ENCODE results near the gene GFRA4. TPM values are rescaled to one million over a fixed set of nuclear protein-coding genes. Genes with fewer than 3 reads are reported as not detected.

The GFRA4 gene
- not detected in 2 replicates for total RNA-seq

GRCh38 chr20:3663031-3663701 lies at the start of gene GFRA4:
Gene GFRA4, minus strand, starts transcription at chr20:3663399. Its CDS starts 0 bp downstream, at chr20:3663399.

GRCh38 chr20:3712279-3712873 lies 49.2 kb upstream of the GFRA4 start, which contains the start of gene SIGLEC1:
Gene SIGLEC1, minus strand, starts transcription at chr20:3712600. Its CDS starts 5,472 bp downstream, at chr20:3707128.

GRCh38 chr20:3681931-3682781 lies 19.0 kb upstream of the GFRA4 start, which contains the start of gene ADAM33:
Gene ADAM33, minus strand, starts transcription at chr20:3682010. Its CDS starts 6 bp downstream, at chr20:3682004.

Other genes with a start within 250 kb of the GFRA4 start
- gene ATRN, start 192.4 kb downstream of the GFRA4 start, total RNA-seq: 36.1 and 41.0 TPM in 2 replicates
- 14.1 and 14.8 TPM in 2 replicates for gene ADAM33, start 18.6 kb upstream of the GFRA4 start, total RNA-seq
- not detected in 2 replicates for gene SIGLEC1, start 49.2 kb upstream of the GFRA4 start, total RNA-seq
- gene HSPA12B, start 69.3 kb upstream of the GFRA4 start, total RNA-seq: 1.1 and 1.3 TPM in 2 replicates
- 20.7 and 23.2 TPM in 2 replicates for gene ADISSP, start 104.4 kb upstream of the GFRA4 start, total RNA-seq
- gene SPEF1, start 118.0 kb upstream of the GFRA4 start, total RNA-seq: not detected in 2 replicates
- 54.4 and 55.2 TPM in 2 replicates for gene CENPB, start 123.3 kb upstream of the GFRA4 start, total RNA-seq
- 53.9 and 61.6 TPM in 2 replicates for gene CDC25B, start 132.9 kb upstream of the GFRA4 start, total RNA-seq
- 21.6 and 23.3 TPM in 2 replicates for gene AP5S1, start 157.1 kb upstream of the GFRA4 start, total RNA-seq
- gene MAVS, start 183.4 kb upstream of the GFRA4 start, total RNA-seq: 31.3 and 32.8 TPM in 2 replicates
- gene PANK2, start 226.0 kb upstream of the GFRA4 start, total RNA-seq: 30.5 and 32.1 TPM in 2 replicates